DMS79 (cell line): Measurements from ENCODE around the gene TPRG1L.

Experiments
- DNase-seq: peaks from one replicate; lab custom pipeline; 2025; lab: John Stamatoyannopoulos, UW

The TPRG1L gene

DNA sequence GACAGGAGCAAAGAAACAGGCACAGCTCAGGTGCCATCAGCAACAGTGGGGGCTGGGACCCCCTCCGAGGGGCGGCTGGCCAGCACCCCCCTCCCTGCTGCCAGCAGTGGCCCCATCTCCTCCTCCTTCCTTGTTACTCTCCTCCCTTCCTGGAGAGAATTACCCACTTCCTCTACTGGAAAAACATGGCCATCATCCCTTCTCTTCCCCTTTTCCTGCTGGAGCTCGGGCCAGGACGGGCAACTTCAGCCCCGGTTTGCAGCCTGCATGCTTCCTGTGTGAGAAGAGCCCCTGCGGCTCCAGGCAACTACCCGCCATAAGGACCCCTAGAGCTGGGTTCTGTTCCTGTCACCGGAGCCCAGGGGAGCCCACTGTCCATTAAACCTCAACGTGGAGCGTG lies 31.1 kb upstream of the TPRG1L start:
- DNase-seq, result no peak

- no peak for DNase-seq
These were observed 30.0 kb upstream of the TPRG1L start for GRCh38 chr1:3594706-3595377.

GRCh38 chr1:3595949-3596348 lies 28.9 kb upstream of the TPRG1L start:
- DNase-seq, result no peak

- no peak for DNase-seq
These were observed 27.9 kb upstream of the TPRG1L start for GRCh38 chr1:3596663-3597598.

DNA sequence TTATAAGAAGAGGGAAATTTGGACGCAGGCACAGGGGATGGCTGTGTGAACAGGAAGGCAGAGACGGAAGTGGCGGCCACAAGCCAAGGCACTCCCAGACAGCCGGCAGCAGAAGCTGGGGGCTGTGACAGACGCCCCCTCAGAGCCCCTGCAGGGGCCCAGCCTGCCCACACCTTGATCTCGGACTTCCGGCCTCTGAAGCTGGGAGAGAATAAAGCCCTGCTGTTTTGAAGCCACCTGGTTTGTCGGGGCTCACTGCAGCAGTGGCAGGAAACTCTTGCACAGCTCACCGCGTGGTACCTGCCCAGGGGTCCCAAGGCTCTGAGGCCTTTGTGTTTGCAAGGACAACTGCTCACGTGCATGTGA lies 27.2 kb upstream of the TPRG1L start:
- peak; percentile 72 for DNase-seq

DNA sequence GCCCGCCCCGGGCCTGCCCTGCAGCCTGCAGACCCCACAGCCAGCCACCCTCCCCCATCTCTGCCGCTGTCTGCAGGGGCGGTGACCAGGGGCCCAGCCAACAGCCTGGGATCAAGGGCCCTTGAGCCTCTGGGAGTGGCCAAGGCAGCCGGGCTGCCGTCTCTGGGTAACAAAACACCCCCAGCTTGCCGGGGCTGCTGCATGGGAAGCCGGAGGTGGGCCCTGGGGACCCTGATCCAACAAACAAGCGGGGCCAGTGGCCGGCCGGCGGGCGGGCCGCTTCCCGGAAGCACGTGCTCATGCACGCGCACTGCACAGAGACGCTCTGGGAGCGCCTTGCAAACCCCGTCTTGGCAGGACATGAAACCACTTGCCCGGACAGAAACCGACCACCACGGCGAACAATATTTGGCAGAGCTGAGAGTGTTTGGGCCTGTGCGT lies 26.7 kb upstream of the TPRG1L start:
- DNase-seq, result peak; percentile 83

GRCh38 chr1:3598522-3599285 lies 26.1 kb upstream of the TPRG1L start:
- no peak for DNase-seq

DNA sequence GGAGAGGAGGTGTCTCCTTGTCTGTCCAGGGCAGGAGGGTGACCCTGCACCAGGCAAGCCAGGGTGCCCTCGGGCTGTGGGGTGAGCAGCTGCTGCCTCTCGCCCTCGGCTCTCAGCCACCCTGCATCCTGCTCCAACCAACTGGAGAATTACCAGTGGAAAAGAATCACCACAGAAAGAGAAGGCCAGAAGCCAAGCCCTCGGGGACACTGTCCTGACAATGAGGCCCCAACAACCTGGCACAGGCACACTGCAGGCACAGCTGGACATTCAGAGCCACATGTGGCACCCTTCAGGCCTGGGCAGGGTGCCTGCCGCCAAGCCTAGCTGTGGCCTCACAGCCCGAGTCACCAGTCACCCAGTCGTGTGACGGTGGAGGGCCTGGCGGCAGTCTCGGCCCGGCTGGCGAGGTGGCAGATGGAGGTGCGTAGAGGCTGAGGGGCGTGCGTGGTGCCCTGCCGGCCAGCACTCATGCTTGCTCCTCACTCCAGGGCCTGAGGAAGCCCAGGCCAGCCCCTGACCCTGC lies 25.5 kb upstream of the TPRG1L start:
- DNase-seq, result no peak

- DNase-seq, result no peak
These were observed 25.0 kb upstream of the TPRG1L start for GRCh38 chr1:3599816-3600215.

- DNase-seq, result no peak
These were observed 24.5 kb upstream of the TPRG1L start for GRCh38 chr1:3600354-3600753.

GRCh38 chr1:3601743-3602142 lies 23.1 kb upstream of the TPRG1L start:
- DNase-seq, result no peak

GRCh38 chr1:3602375-3602774 lies 22.4 kb upstream of the TPRG1L start:
- no peak for DNase-seq

- DNase-seq, result no peak
These were observed 21.7 kb upstream of the TPRG1L start for GRCh38 chr1:3603156-3603555.

- no peak for DNase-seq
These were observed 21.0 kb upstream of the TPRG1L start for GRCh38 chr1:3603571-3604467.

GRCh38 chr1:3604468-3604974 lies 20.3 kb upstream of the TPRG1L start:
- no peak for DNase-seq

DNA sequence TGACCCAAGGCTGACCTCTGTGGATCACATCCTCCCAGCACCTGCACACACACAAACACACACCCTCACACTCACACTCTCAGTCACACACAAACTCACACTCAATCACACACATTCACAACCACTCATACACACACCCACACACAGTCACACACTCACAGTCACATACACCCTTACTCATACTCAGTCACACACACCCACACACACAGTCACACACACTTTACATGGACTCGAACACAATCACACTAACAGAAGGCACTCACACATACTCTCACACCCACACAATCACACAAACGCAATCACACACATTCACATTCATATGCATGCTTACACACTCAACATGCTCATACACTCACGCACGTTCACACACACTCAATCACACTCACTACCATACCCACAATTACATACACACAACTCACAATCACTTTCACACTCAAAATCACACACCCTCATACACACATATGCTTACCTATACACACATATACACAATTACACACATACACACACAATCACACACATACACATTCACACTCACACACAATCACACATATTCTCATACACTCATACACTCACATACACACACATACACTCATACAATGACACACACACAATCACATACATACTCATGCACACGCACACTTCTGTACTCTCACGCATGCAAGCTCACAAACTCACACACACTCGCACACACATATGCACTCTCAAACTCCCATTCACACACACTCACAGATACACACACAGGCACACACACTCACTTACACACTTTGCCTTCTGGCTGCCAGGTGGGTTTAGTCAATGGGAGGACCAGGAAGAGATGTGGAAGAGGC lies 19.6 kb upstream of the TPRG1L start:
- DNase-seq, result no peak

DNA sequence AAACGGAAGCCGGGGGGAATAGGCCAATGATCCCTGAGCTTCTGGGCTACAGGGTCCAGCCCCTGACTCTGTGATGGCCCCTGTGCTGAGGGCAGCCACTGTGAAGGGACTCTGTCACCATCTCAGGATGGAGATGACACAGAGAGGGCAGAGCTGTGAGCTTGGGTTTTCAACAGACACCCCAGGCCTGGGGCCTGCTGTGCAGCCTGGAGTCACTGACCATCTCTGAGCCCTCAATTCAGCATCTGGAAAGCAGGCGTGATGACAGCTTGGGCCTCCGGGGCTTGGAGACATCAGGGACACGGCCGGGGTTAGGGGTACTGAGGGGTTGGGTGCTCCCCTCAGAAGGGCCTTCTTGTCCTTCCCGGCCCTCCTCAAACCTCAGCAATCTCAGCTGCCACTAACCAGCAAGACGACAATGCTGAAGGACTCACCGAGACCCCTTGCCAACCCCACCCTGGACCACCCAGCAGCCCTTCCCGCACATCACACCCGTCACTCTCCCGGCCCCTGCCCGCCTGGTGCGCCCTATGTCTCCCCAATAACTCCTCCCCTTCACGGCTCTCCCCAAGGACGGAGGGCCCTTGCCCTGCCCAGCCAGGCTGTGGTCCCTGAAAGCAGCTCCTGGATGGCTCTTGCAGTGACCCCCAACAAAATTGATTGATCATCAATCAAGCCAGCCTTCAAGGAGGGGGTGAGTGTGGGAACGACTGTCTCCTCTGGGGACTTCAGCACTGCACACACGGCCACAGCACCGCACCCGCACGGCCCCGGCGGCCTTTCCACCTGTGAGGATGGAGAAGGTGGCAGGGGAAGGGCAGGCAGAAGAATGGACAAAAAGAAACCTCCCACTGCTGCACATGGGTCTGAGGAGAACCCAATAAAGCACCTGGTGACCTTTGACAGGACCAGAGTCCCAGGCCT lies 17.8 kb upstream of the TPRG1L start:
- no peak for DNase-seq

DNA sequence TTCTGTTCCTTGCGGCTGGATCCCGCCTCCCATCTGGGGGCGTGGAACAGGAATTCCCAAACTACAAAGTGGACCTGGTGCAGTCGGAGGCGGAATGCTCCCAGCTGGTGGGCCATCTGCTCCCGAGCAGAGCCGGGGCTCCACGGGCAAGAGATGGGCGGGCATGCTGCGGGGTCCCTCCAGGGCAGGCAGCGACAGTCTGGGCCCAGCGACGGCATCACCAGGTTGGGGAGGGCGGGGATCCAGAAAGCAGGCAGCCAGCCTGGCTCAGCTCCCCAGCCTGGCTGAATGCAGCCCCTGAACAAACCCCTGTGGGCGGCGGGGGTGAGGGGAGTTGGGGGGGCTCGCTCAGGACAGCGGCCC lies 17.1 kb upstream of the TPRG1L start:
- DNase-seq, result no peak

GRCh38 chr1:3608154-3608553 lies 16.7 kb upstream of the TPRG1L start:
- no peak for DNase-seq
